ENCODE data around the gene NPTXR. TPM values are rescaled to one million over a fixed set of nuclear protein-coding genes. Genes with fewer than 3 reads are reported as not detected.

NPTXR gene
- total and polyA plus RNA-seq, 2 donors (not counting 3 experiments of a cell fraction or from before 2014, with no cell fraction given): 0.37 to 0.73 TPM

DNA sequence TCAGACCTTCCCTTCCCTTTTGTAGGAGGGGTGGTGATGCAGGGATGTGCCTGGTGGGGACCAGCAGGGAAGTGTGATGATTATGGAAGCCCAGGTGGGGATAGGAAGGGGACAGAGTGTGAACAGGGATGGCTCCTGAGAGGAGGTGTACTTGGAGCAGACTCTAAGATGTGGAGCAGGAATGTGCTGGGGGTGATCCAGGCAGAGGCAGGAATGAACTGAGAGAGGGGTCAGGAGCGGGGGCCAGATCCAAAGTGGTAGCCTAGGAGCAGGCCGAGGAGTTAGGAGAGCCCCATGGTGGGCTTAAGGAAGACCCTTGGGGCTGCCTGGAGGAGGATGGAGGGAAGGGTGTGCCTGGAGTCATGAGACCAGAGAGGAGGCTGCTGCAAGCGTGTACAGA is 3.7 kb downstream of the NPTXR start:
- Histone ChIP-seq H3K79me2 (ENCODE audit: control insufficient read depth, insufficient read depth, low read length) (no peaks in the 10 kb centered on the region), H3K9me3 (replicated peaks; ENCODE audit: control insufficient read depth, insufficient read depth, low read length) (no peaks in the 10 kb centered on the region), H3K4me2 (ENCODE audit: insufficient read depth, low read length) (no peak overlapping the region), H3K4me3 (replicated peaks in 1 of 3; ENCODE audit: insufficient read depth in 1 of 3, low read depth in 1 of 3, low read length in 3 of 3) (no peak overlapping the region), H3K4me1 (ENCODE audit: control insufficient read depth, extremely low read depth, insufficient read depth, low read length) (peaks cover 3% of the 10 kb centered on the region), H3K27ac (ENCODE audit: insufficient read depth, low read depth, low read length) (no peak overlapping the region), H4K20me1 (replicated peaks; ENCODE audit: control insufficient read depth, extremely low read depth, insufficient read depth, low read length) (no peaks in the 10 kb centered on the region), H3K9me1 (replicated peaks; ENCODE audit: control insufficient read depth, extremely low read depth, insufficient read depth, low read length) (no peaks in the 10 kb centered on the region), H3K9ac (replicated peaks; ENCODE audit: extremely low read depth, insufficient read depth, low read length) (no peak overlapping the region), H3K36me3 (ENCODE audit: control insufficient read depth in 2 of 2, extremely low read depth in 1 of 2, insufficient read depth in 2 of 2, low read length in 2 of 2) (no peaks in the 10 kb centered on the region), H3K27me3 (ENCODE audit: control insufficient read depth in 2 of 2, insufficient read depth in 2 of 2, low read length in 2 of 2) (peaks cover 14 to 23% of the 10 kb centered on the region in 2 experiments), H2AFZ (ENCODE audit: low read depth, low read length) (no peak overlapping the region)
- CTCF ChIA-PET: interaction anchor here (1.0 to 14.8 kb wide), 2 partner anchors 30 to 72 kb away, joined by 4 to 198 read pairs; no protein-coding TSS in a partner anchor
- TF ChIP-seq, protein P1, sequence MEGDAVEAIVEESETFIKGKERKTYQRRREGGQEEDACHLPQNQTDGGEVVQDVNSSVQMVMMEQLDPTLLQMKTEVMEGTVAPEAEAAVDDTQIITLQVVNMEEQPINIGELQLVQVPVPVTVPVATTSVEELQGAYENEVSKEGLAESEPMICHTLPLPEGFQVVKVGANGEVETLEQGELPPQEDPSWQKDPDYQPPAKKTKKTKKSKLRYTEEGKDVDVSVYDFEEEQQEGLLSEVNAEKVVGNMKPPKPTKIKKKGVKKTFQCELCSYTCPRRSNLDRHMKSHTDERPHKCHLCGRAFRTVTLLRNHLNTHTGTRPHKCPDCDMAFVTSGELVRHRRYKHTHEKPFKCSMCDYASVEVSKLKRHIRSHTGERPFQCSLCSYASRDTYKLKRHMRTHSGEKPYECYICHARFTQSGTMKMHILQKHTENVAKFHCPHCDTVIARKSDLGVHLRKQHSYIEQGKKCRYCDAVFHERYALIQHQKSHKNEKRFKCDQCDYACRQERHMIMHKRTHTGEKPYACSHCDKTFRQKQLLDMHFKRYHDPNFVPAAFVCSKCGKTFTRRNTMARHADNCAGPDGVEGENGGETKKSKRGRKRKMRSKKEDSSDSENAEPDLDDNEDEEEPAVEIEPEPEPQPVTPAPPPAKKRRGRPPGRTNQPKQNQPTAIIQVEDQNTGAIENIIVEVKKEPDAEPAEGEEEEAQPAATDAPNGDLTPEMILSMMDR (IDR thresholded peaks at IDR 0.05; ENCODE audit: extremely low read depth in 1 of 2, insufficient read depth in 1 of 2, low read depth in 1 of 2, low read length in 2 of 2): no peak
- no peak for TF ChIP-seq MAX (IDR thresholded peaks at IDR 0.05; ENCODE audit: insufficient read depth, insufficient read length)
- TF ChIP-seq POLR2AphosphoS5 (IDR thresholded peaks at IDR 0.05; ENCODE audit: insufficient read depth, low read depth, low read length): no peak
- TF ChIP-seq EZH2 (IDR thresholded peaks at IDR 0.05; ENCODE audit: borderline replicate concordance, low read depth, low read length, severe bottlenecking): no peak
- no peak for TF ChIP-seq JUN (IDR thresholded peaks at IDR 0.05; ENCODE audit: borderline replicate concordance, insufficient read depth, insufficient read length, low read depth)
- TF ChIP-seq POLR2A (IDR thresholded peaks at IDR 0.05; ENCODE audit: low read depth, low read length): no peak
- TF ChIP-seq GATA2 (IDR thresholded peaks at IDR 0.05; ENCODE audit: insufficient read depth, insufficient read length, low read depth, low read length): no peak
- TF ChIP-seq MYC (IDR thresholded peaks at IDR 0.05; ENCODE audit: low read depth, low read length): no peak
- TF ChIP-seq FOS (IDR thresholded peaks at IDR 0.05; ENCODE audit: borderline replicate concordance, insufficient read depth, low read length): no peak
- dilution Hi-C loops (cut with MboI; ENCODE audit: extremely low pct_ligation_motif_present, low sequenced_read_pairs) (no loop called here), intact Hi-C loops (cut with micrococcal nuclease) (no loop called here)
- DNase-seq (ENCODE audit: low read depth, low spot score) (no peak), FAIRE-seq (no peak)
- POLR2A ChIA-PET: interaction anchor here (0.6 kb wide), 1 partner anchor 37 kb away, joined by 7 read pairs; no protein-coding TSS in a partner anchor
- BruUV-seq (replicated peaks): no TSS peak
